ENCODE measurements around the gene CHL1.

The CHL1 gene

GRCh38 chr3:399647-400046, 203.1 kb downstream of the CHL1 start:
- no peak for DNase-seq (ENCODE audit: low spot score)

DNA sequence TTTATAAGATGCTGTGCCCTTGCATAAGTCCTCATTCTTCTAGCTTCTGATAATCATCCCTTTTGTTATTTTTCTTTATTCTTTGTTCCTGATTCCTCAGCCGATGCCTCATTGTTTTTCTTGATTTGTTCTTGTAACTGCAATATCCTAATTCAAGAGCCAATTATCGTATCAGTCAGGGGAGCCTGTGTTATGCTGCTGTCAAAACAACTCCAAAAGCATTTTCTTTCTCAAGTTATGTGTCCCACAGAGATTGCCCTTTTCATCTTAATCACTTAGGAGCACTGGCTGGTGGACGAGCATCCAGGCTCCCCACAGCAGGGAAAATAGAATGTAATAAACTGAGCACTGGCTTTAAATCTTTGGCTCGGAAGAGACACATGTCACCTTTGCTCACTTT, 207.3 kb downstream of the CHL1 start:
- DNase-seq (ENCODE audit: low spot score), result no peak

DNA sequence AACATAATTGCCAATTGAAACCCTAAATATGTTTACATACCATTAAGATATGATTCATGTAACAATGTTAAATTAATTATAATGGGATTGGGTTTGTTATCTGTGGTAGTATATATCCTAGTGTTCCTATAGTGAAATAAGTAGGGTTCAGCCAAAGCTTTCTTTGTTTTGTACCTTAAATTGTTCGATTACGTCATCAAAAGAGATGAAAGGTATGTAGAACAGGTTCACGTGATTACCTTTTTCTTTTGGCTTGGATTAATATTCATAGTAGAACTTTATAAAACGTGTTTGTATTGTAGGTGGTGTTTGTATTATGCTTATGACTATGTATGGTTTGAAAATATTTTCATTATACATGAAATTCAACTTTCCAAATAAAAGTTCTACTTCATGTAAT, 212.4 kb downstream of the CHL1 start:
- no peak for DNase-seq (ENCODE audit: low spot score)

DNA sequence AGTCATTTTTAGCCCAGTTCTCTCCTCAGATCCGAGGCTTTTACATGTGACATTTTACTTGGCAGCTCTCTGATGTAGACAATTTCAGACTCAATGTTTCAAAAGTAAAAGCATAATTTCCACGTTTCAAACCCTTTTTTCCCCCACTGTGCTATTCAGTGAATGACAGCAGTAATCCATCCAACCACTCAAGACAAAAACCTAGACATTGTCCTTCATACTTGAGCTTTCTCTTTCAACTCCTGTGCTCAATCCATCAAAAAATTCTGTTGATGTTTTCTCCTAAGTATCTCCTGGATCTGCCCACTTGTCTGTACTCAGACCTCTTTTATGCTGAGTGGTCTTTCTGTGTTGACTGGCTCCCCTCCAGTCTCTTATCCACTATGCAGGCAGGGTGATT, 214.7 kb downstream of the CHL1 start:
- no peak for DNase-seq (ENCODE audit: low spot score)

DNA sequence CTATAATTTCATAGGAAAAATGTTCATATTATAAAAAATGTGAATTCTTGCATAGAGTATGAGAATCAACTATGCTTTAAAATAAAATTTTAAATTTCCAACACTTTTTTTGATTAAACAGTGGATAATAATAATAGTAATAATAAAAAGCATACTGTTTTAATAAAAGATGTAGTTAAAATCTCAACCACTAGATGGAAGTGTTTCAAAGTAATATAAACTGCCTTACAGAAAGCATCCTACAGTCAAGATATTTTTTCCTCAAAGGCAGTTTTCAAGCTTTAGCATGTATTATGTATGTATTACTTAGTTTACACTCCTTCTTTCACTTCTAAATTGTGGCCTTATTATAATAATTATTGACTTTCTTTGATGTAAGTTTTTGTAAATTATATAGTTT, 217.5 kb downstream of the CHL1 start:
- no peak for DNase-seq (ENCODE audit: low spot score)

GRCh38 chr3:418239-418929, 221.8 kb downstream of the CHL1 start:
- DNase-seq (ENCODE audit: low spot score), result no peak

- no peak for DNase-seq (ENCODE audit: low spot score)
These were observed 224.0 kb downstream of the CHL1 start for GRCh38 chr3:420584-420983.

- peak; percentile 48 for DNase-seq (ENCODE audit: low spot score)
These were observed 228.5 kb downstream of the CHL1 start for GRCh38 chr3:425079-425478.

GRCh38 chr3:426072-426471, 229.5 kb downstream of the CHL1 start:
- DNase-seq (ENCODE audit: low spot score), result no peak

- no peak for DNase-seq (ENCODE audit: low spot score)
These were observed 230.6 kb downstream of the CHL1 start for GRCh38 chr3:427128-427527.

GRCh38 chr3:430186-430585, 233.6 kb downstream of the CHL1 start:
- DNase-seq (ENCODE audit: low spot score), result no peak

GRCh38 chr3:435161-435560, 238.6 kb downstream of the CHL1 start:
- no peak for DNase-seq (ENCODE audit: low spot score)

- no peak for DNase-seq (ENCODE audit: low spot score)
These were observed 239.5 kb downstream of the CHL1 start for GRCh38 chr3:436053-436452.

- DNase-seq (ENCODE audit: low spot score), result no peak
These were observed 244.3 kb downstream of the CHL1 start for GRCh38 chr3:440826-441225.

- DNase-seq (ENCODE audit: low spot score), result no peak
These were observed 249.4 kb downstream of the CHL1 start for GRCh38 chr3:445960-446359.

- no peak for DNase-seq (ENCODE audit: low spot score)
These were observed 251.1 kb downstream of the CHL1 start for GRCh38 chr3:447671-448070.

GRCh38 chr3:449711-450110, 253.1 kb downstream of the CHL1 start:
- DNase-seq (ENCODE audit: low spot score), result no peak

GRCh38 chr3:452221-452620, 255.7 kb downstream of the CHL1 start:
- no peak for DNase-seq (ENCODE audit: low spot score)

DNA sequence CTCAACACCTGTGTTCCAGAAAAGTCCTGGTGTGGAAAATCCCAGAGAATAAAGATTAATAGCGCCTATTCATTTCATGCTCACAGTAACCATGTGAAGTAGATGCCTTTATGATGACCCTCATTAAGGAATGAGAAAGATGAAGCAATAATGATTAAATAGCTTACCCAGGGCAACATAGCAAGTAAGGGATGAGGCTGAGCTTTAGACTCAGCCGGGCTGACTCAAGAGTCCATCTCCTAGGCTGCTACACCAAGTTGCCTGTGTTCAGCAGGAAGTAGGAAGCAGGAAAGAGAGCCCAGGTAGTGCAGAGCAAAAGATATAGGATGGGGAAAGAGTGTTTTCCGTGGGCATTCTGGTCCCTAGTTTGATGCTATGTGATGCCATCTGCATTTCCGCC, 256.5 kb downstream of the CHL1 start:
- DNase-seq (ENCODE audit: low spot score), result no peak

DNA sequence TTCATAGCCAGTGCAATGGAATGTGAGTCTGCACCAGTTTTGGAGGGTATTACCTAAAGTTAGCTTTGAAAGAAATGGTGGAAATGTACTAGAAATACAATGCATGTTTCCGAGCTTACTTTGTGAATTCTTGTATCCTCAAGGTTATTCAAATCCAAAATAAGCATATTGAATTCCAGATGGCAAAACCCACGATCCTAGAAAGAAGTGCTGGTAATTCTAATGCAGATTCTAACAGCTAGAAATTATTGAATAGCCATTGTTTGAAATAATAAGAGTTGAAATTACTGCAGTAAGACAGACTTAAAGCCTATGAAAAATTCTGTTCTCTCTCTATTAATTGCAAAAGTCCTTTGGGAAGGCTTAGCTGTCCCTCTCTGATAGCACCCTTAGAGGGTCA, 258.4 kb downstream of the CHL1 start:
- DNase-seq (ENCODE audit: low spot score), result no peak

DNA sequence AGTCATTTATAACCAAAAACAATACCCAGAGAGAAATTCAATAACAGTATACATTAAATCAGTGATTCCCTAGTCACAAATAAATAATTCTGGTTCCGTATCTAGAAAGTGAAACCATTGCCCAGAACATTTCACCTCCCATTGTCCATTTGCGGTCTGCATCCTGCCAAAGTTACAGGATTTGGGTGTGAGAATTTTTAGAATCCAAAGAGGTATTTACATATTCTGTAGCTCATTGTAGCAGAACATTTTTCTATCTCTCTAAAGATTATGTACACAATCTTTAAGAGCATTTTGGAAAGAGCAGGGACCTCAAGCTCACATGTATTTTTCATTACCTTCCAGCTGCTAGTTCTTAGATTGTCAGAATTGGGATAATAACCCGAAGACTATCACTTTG, 261.6 kb downstream of the CHL1 start:
- no peak for DNase-seq (ENCODE audit: low spot score)

- DNase-seq (ENCODE audit: low spot score), result peak; percentile 6
These were observed 262.2 kb downstream of the CHL1 start for GRCh38 chr3:458653-459310.
